Activated CD4-positive, alpha-beta T cell treated with anti-CD3 and anti-CD28 coated beads, Interleukin-2, amount 50 U/mL, for 16 hours (primary cell): Measurements from ENCODE around the gene MCUR1.
"Not testable (repeated sequence)": the region's sequence is repeated elsewhere in the genome, so short reads cannot be mapped to it uniquely, and the experiment has no call there.

ENCODE experiments used
- DNase-seq: peaks from one replicate; pipeline ENCODE4 v3.0.0-alpha.2; 2020

MCUR1 gene

GRCh38 chr6:13827032-13827431, 12.7 kb upstream of the MCUR1 start:
- no peak for DNase-seq

GRCh38 chr6:13825871-13826270, 11.5 kb upstream of the MCUR1 start:
- DNase-seq = no peak

- no peak for DNase-seq
Observed at GRCh38 chr6:13818341-13818740, 4.0 kb upstream of the MCUR1 start.

- no peak for DNase-seq
Observed at GRCh38 chr6:13814938-13815575, 700 bp upstream of the MCUR1 start.

- peak; percentile 30 for DNase-seq
Observed at GRCh38 chr6:13813621-13814175, 659 bp downstream of the MCUR1 start.

- no peak for DNase-seq
Observed at GRCh38 chr6:13813026-13813425, 1.3 kb downstream of the MCUR1 start.

GRCh38 chr6:13812359-13812642, 2.1 kb downstream of the MCUR1 start:
- DNase-seq = no peak

- no peak for DNase-seq
Observed at GRCh38 chr6:13811627-13812358, 2.6 kb downstream of the MCUR1 start.

- DNase-seq = no peak
Observed at GRCh38 chr6:13810688-13811446, 3.5 kb downstream of the MCUR1 start.

GRCh38 chr6:13808801-13809200, 5.6 kb downstream of the MCUR1 start:
- DNase-seq = no peak

GRCh38 chr6:13807696-13808095, 6.7 kb downstream of the MCUR1 start:
- DNase-seq = no peak

- no peak for DNase-seq
Observed at GRCh38 chr6:13803581-13803980, 10.8 kb downstream of the MCUR1 start.

GRCh38 chr6:13800615-13801014, 13.7 kb downstream of the MCUR1 start:
- no peak for DNase-seq

GRCh38 chr6:13796781-13797180, 17.6 kb downstream of the MCUR1 start:
- DNase-seq = no peak

GRCh38 chr6:13795041-13795750, 19.2 kb downstream of the MCUR1 start:
- DNase-seq = peak; percentile 92

- DNase-seq = peak; percentile 89
Observed at GRCh38 chr6:13794184-13794583, 20.2 kb downstream of the MCUR1 start.

- no peak for DNase-seq
Observed at GRCh38 chr6:13789746-13790145, 24.6 kb downstream of the MCUR1 start.

GRCh38 chr6:13788820-13789219, 25.5 kb downstream of the MCUR1 start:
- DNase-seq = no peak

- DNase-seq = peak; percentile 75
Observed at GRCh38 chr6:13787137-13787536, 27.2 kb downstream of the MCUR1 start.

- DNase-seq = not testable (repeated sequence)
Observed at GRCh38 chr6:13780162-13780561, 34.2 kb downstream of the MCUR1 start.

GRCh38 chr6:13778028-13778427, 36.3 kb downstream of the MCUR1 start:
- no peak for DNase-seq

GRCh38 chr6:13776602-13777001, 37.8 kb downstream of the MCUR1 start:
- no peak for DNase-seq

- not testable (repeated sequence) for DNase-seq
Observed at GRCh38 chr6:13775466-13775865, 38.9 kb downstream of the MCUR1 start.
